Measurements from ENCODE around the gene TFAP2E.
"Not testable (repeated sequence)": the region's sequence is repeated elsewhere in the genome, so short reads cannot be mapped to it uniquely, and the experiment has no call there.

DNA sequence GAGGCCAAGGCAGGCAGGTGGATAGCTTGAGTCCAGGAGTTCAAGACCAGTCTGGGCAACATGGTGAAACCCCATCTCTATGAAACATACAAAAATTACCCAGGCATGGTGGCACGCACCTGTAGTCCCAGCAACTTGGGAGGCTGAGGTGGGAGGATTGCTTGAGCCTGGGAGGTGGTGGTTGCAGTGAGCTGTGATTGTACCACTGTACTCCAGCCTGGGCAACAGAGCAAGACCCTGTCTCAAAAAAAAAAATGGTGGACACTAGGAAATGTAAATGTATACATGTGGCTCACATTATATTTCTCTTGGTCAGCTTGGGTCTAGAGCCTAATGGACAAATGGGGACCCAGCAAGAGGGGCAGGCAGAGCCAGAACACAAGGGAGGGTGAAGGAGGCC is 12.7 kb downstream of the TFAP2E start:
- TF ChIP-seq, protein P1, sequence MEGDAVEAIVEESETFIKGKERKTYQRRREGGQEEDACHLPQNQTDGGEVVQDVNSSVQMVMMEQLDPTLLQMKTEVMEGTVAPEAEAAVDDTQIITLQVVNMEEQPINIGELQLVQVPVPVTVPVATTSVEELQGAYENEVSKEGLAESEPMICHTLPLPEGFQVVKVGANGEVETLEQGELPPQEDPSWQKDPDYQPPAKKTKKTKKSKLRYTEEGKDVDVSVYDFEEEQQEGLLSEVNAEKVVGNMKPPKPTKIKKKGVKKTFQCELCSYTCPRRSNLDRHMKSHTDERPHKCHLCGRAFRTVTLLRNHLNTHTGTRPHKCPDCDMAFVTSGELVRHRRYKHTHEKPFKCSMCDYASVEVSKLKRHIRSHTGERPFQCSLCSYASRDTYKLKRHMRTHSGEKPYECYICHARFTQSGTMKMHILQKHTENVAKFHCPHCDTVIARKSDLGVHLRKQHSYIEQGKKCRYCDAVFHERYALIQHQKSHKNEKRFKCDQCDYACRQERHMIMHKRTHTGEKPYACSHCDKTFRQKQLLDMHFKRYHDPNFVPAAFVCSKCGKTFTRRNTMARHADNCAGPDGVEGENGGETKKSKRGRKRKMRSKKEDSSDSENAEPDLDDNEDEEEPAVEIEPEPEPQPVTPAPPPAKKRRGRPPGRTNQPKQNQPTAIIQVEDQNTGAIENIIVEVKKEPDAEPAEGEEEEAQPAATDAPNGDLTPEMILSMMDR (IDR thresholded peaks at IDR 0.05; ENCODE audit: insufficient read depth, low read depth, low read length) = not testable (repeated sequence)
- TF ChIP-seq EZH2 (IDR thresholded peaks at IDR 0.05; ENCODE audit: insufficient read depth, low read length) = not testable (repeated sequence)
